GM23338 (cell line): ENCODE measurements around the gene POLR1A. TPM values are rescaled to one million over a fixed set of nuclear protein-coding genes. Genes with fewer than 3 reads are reported as not detected.

Experiments used
- ATAC-seq: fragments of 200-7000 bp; cut with Tn5 transposase; 3 replicates; pipeline ENCODE4 v1.9.1; 2020
- DNase-seq: peaks from one replicate; pipeline ENCODE4 v3.0.0-alpha.2; 2015; ENCODE audit warnings: low spot score
- H2AFZ ChIP-seq: fragments of 200-600 bp; sonication (generic); 2 replicates; pipeline ENCODE4 v1.8.0; 2016; ENCODE audit warnings: antibody characterized with exemption, mild to moderate bottlenecking, moderate library complexity
- H3F3A ChIP-seq: fragments of 200-600 bp; sonication (generic); replicated peaks from 2 replicates; pipeline ENCODE4 v1.8.0; 2017; ENCODE audit warnings: antibody characterized with exemption, mixed run types, low read depth
- H3K27ac ChIP-seq: fragments of 200-600 bp; sonication (generic); 2 replicates; pipeline ENCODE4 v1.6.1; 2016; ENCODE audit warnings: low read depth
- H3K27me3 ChIP-seq: fragments of 200-600 bp; sonication (generic); 2 replicates; pipeline ENCODE4 v1.8.0; 2016; ENCODE audit warnings: mild to moderate bottlenecking, mixed run types, moderate library complexity; ENCODE audit not compliant: insufficient read depth
- H3K36me3 ChIP-seq: fragments of 200-600 bp; sonication (generic); 2 replicates; pipeline ENCODE4 v1.8.0; 2016; ENCODE audit warnings: mild to moderate bottlenecking; ENCODE audit not compliant: insufficient read depth
- H3K4me1 ChIP-seq: fragments of 200-600 bp; sonication (generic); 2 replicates; pipeline ENCODE4 v1.8.0; 2016; ENCODE audit warnings: mild to moderate bottlenecking, moderate library complexity; ENCODE audit not compliant: insufficient read depth
- H3K4me2 ChIP-seq: fragments of 200-600 bp; sonication (generic); 2 replicates; pipeline ENCODE4 v1.7.1; 2017; ENCODE audit warnings: mixed run types
- H3K4me3 ChIP-seq: fragments of 200-600 bp; sonication (generic); 2 replicates; pipeline ENCODE4 v1.6.1; 2016; ENCODE audit warnings: mixed run types
- H3K79me2 ChIP-seq: fragments of 200-600 bp; sonication (generic); replicated peaks from 2 replicates; pipeline ENCODE4 v1.8.0; 2017; ENCODE audit warnings: mild to moderate bottlenecking; ENCODE audit not compliant: insufficient read depth
- H3K9me2 ChIP-seq: fragments of 200-600 bp; sonication (generic); 2 replicates; pipeline ENCODE4 v1.8.0; 2017; ENCODE audit not compliant: insufficient read depth
- H4K20me1 ChIP-seq: fragments of 200-600 bp; sonication (generic); replicated peaks from 2 replicates; pipeline ENCODE4 v1.8.0; 2017; ENCODE audit warnings: mild to moderate bottlenecking; ENCODE audit not compliant: insufficient read depth
- H3K27ac Mint-ChIP-seq: 2 replicates; pipeline ENCODE4 v1.8.0; 2020; ENCODE audit warnings: inconsistent platforms, mild to moderate bottlenecking, moderate library complexity, mixed read lengths
- H3K27me3 Mint-ChIP-seq: 3 replicates; pipeline ENCODE4 v1.8.0; 2022; ENCODE audit warnings: low read depth, mild to moderate bottlenecking, moderate library complexity, mixed read lengths, inconsistent platforms; ENCODE audit not compliant: insufficient read depth, poor library complexity
- H3K36me3 Mint-ChIP-seq: 3 replicates; pipeline ENCODE4 v1.8.0; 2021; ENCODE audit warnings: low read depth, mild to moderate bottlenecking, inconsistent platforms, moderate library complexity, mixed read lengths
- H3K4me1 Mint-ChIP-seq: 3 replicates; pipeline ENCODE4 v1.8.0; 2020; ENCODE audit warnings: mild to moderate bottlenecking, inconsistent platforms, mixed read lengths
- H3K4me3 Mint-ChIP-seq: 3 replicates; pipeline ENCODE4 v1.8.0; 2021; ENCODE audit warnings: moderate library complexity, mild to moderate bottlenecking, inconsistent platforms, mixed read lengths
- H3K9me3 Mint-ChIP-seq: 3 replicates; pipeline ENCODE4 v1.8.0; 2020; ENCODE audit warnings: moderate library complexity, mild to moderate bottlenecking, inconsistent platforms, mixed read lengths
- CREB1 ChIP-seq: fragments of 250-450 bp; sonication (Bioruptor Pico); IDR thresholded peaks from 2 replicates; pipeline ENCODE4 v1.5.0; 2020; ENCODE audit warnings: low read depth, mild to moderate bottlenecking, moderate library complexity
- EZH2 ChIP-seq: fragments of 200-600 bp; sonication (generic); IDR thresholded peaks from one replicate; pipeline ENCODE4 v1.8.0; 2017; ENCODE audit warnings: antibody characterized with exemption, mild to moderate bottlenecking, low read depth; ENCODE audit not compliant: unreplicated experiment
- EZH2phosphoT487 ChIP-seq: fragments of 200-600 bp; sonication (generic); IDR thresholded peaks from one replicate; pipeline ENCODE4 v1.8.1; 2018; ENCODE audit warnings: antibody characterized with exemption; ENCODE audit not compliant: unreplicated experiment
- JUNB ChIP-seq: IDR thresholded peaks from one replicate; pipeline ENCODE4 v1.6.1; 2016; ENCODE audit warnings: antibody characterized with exemption; ENCODE audit not compliant: unreplicated experiment
- NANOG ChIP-seq: IDR thresholded peaks from 2 replicates; pipeline ENCODE4 v1.6.1; 2016; ENCODE audit warnings: antibody characterized with exemption, borderline replicate concordance
- POLR2AphosphoS5 ChIP-seq: IDR thresholded peaks from 2 replicates; pipeline ENCODE4 v1.6.1; 2016; ENCODE audit warnings: antibody characterized with exemption, low read depth
- STAT1 ChIP-seq: IDR thresholded peaks from one replicate; pipeline ENCODE4 v1.6.1; 2016; ENCODE audit warnings: antibody characterized with exemption; ENCODE audit not compliant: unreplicated experiment
- ZNF114 ChIP-seq: fragments of 250-450 bp; sonication (Bioruptor Pico); IDR thresholded peaks from 2 replicates; pipeline ENCODE4 v1.5.0; 2020; ENCODE audit warnings: mild to moderate bottlenecking, moderate library complexity
- ZNF331 ChIP-seq: fragments of 250-450 bp; sonication (Bioruptor Pico); IDR thresholded peaks from 2 replicates; pipeline ENCODE4 v1.5.0; 2020; ENCODE audit warnings: low read depth, mild to moderate bottlenecking, moderate library complexity
- polyA plus RNA-seq: library from polyadenylated mRNA; unstranded; fragments of >200 nt; fragmentation: Nextera tagmentation; extraction: Ambion mirVana; gene quantifications from 2 replicates; pipeline ENCODE4 v1.2.1, GENCODE V29; 2016
- total RNA-seq: library from RNA; depleted of rRNA; stranded (reverse); fragments of >200 nt; shearing (Covaris generic); gene quantifications from 2 replicates; pipeline ENCODE4 v1.2.3, GENCODE V29; 2014
- TF ChIP-seq, protein P1 (sequence below): IDR thresholded peaks from one replicate; pipeline ENCODE4 v1.6.1; 2018; ENCODE audit warnings: antibody characterized with exemption; ENCODE audit not compliant: unreplicated experiment
- TF ChIP-seq, protein P2 (sequence below): fragments of 250-450 bp; sonication (Bioruptor Pico); IDR thresholded peaks from 2 replicates; pipeline ENCODE4 v1.5.0; 2020; ENCODE audit warnings: mild to moderate bottlenecking, moderate library complexity
- TF ChIP-seq, protein P3 (sequence below): IDR thresholded peaks from 2 replicates; pipeline ENCODE4 v1.6.1; 2016; ENCODE audit warnings: antibody characterized with exemption
- TF ChIP-seq, protein P4 (sequence below), 2 experiments: fragments of 200-600 bp in 1 of 2; sonication (generic) in 1 of 2; conservative IDR thresholded peaks; 2 replicates each; pipeline versions ENCODE4 v1.5.1 to v1.6.1; 2016 to 2017; ENCODE audit warnings: antibody characterized with exemption in 2 of 2, low read depth in 2 of 2, mild to moderate bottlenecking in 2 of 2, moderate library complexity in 1 of 2

POLR1A gene
- total and polyA plus RNA-seq, 2 experiments from 2014 or later = 13.8 to 43.2 TPM

- no peaks in the 10 kb centered on the region for H3K9me2 ChIP-seq
- no peaks in the 10 kb centered on the region for H3F3A ChIP-seq
- H3K36me3 Mint-ChIP-seq = peaks cover 84% of the 10 kb centered on the region
- no peak for TF ChIP-seq POLR2AphosphoS5
- TF ChIP-seq STAT1 = no peak
- no peak for TF ChIP-seq CREB1
- TF ChIP-seq, protein P1, sequence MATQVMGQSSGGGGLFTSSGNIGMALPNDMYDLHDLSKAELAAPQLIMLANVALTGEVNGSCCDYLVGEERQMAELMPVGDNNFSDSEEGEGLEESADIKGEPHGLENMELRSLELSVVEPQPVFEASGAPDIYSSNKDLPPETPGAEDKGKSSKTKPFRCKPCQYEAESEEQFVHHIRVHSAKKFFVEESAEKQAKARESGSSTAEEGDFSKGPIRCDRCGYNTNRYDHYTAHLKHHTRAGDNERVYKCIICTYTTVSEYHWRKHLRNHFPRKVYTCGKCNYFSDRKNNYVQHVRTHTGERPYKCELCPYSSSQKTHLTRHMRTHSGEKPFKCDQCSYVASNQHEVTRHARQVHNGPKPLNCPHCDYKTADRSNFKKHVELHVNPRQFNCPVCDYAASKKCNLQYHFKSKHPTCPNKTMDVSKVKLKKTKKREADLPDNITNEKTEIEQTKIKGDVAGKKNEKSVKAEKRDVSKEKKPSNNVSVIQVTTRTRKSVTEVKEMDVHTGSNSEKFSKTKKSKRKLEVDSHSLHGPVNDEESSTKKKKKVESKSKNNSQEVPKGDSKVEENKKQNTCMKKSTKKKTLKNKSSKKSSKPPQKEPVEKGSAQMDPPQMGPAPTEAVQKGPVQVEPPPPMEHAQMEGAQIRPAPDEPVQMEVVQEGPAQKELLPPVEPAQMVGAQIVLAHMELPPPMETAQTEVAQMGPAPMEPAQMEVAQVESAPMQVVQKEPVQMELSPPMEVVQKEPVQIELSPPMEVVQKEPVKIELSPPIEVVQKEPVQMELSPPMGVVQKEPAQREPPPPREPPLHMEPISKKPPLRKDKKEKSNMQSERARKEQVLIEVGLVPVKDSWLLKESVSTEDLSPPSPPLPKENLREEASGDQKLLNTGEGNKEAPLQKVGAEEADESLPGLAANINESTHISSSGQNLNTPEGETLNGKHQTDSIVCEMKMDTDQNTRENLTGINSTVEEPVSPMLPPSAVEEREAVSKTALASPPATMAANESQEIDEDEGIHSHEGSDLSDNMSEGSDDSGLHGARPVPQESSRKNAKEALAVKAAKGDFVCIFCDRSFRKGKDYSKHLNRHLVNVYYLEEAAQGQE = no peak
- no peak for TF ChIP-seq NANOG
- TF ChIP-seq ZNF114 (CRISPR knock-in tag) = no peak
- TF ChIP-seq, protein P2, sequence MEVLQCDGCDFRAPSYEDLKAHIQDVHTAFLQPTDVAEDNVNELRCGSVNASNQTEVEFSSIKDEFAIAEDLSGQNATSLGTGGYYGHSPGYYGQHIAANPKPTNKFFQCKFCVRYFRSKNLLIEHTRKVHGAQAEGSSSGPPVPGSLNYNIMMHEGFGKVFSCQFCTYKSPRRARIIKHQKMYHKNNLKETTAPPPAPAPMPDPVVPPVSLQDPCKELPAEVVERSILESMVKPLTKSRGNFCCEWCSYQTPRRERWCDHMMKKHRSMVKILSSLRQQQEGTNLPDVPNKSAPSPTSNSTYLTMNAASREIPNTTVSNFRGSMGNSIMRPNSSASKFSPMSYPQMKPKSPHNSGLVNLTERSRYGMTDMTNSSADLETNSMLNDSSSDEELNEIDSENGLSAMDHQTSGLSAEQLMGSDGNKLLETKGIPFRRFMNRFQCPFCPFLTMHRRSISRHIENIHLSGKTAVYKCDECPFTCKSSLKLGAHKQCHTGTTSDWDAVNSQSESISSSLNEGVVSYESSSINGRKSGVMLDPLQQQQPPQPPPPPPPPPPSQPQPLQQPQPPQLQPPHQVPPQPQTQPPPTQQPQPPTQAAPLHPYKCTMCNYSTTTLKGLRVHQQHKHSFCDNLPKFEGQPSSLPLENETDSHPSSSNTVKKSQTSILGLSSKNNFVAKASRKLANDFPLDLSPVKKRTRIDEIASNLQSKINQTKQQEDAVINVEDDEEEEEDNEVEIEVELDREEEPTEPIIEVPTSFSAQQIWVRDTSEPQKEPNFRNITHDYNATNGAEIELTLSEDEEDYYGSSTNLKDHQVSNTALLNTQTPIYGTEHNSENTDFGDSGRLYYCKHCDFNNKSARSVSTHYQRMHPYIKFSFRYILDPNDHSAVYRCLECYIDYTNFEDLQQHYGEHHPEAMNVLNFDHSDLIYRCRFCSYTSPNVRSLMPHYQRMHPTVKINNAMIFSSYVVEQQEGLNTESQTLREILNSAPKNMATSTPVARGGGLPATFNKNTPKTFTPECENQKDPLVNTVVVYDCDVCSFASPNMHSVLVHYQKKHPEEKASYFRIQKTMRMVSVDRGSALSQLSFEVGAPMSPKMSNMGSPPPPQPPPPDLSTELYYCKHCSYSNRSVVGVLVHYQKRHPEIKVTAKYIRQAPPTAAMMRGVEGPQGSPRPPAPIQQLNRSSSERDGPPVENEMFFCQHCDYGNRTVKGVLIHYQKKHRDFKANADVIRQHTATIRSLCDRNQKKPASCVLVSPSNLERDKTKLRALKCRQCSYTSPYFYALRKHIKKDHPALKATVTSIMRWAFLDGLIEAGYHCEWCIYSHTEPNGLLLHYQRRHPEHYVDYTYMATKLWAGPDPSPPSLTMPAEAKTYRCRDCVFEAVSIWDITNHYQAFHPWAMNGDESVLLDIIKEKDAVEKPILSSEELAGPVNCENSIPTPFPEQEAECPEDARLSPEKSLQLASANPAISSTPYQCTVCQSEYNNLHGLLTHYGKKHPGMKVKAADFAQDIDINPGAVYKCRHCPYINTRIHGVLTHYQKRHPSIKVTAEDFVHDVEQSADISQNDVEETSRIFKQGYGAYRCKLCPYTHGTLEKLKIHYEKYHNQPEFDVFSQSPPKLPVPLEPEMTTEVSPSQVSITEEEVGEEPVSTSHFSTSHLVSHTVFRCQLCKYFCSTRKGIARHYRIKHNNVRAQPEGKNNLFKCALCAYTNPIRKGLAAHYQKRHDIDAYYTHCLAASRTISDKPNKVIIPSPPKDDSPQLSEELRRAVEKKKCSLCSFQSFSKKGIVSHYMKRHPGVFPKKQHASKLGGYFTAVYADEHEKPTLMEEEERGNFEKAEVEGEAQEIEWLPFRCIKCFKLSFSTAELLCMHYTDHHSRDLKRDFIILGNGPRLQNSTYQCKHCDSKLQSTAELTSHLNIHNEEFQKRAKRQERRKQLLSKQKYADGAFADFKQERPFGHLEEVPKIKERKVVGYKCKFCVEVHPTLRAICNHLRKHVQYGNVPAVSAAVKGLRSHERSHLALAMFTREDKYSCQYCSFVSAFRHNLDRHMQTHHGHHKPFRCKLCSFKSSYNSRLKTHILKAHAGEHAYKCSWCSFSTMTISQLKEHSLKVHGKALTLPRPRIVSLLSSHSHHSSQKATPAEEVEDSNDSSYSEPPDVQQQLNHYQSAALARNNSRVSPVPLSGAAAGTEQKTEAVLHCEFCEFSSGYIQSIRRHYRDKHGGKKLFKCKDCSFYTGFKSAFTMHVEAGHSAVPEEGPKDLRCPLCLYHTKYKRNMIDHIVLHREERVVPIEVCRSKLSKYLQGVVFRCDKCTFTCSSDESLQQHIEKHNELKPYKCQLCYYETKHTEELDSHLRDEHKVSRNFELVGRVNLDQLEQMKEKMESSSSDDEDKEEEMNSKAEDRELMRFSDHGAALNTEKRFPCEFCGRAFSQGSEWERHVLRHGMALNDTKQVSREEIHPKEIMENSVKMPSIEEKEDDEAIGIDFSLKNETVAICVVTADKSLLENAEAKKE (CRISPR knock-in tag) = no peak
- TF ChIP-seq ZNF331 (CRISPR knock-in tag) = no peak
- TF ChIP-seq, protein P3, sequence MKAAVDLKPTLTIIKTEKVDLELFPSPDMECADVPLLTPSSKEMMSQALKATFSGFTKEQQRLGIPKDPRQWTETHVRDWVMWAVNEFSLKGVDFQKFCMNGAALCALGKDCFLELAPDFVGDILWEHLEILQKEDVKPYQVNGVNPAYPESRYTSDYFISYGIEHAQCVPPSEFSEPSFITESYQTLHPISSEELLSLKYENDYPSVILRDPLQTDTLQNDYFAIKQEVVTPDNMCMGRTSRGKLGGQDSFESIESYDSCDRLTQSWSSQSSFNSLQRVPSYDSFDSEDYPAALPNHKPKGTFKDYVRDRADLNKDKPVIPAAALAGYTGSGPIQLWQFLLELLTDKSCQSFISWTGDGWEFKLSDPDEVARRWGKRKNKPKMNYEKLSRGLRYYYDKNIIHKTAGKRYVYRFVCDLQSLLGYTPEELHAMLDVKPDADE = no peak
- TF ChIP-seq, protein P4, sequence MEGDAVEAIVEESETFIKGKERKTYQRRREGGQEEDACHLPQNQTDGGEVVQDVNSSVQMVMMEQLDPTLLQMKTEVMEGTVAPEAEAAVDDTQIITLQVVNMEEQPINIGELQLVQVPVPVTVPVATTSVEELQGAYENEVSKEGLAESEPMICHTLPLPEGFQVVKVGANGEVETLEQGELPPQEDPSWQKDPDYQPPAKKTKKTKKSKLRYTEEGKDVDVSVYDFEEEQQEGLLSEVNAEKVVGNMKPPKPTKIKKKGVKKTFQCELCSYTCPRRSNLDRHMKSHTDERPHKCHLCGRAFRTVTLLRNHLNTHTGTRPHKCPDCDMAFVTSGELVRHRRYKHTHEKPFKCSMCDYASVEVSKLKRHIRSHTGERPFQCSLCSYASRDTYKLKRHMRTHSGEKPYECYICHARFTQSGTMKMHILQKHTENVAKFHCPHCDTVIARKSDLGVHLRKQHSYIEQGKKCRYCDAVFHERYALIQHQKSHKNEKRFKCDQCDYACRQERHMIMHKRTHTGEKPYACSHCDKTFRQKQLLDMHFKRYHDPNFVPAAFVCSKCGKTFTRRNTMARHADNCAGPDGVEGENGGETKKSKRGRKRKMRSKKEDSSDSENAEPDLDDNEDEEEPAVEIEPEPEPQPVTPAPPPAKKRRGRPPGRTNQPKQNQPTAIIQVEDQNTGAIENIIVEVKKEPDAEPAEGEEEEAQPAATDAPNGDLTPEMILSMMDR (conservative IDR thresholded peaks at IDR 0.05; ENCODE audit: low read depth in 2 of 2) = no peak
- TF ChIP-seq JUNB = no peak
- no peak for TF ChIP-seq EZH2
- TF ChIP-seq EZH2phosphoT487 = no peak
- peaks cover 31% of the 10 kb centered on the region for H3K36me3 ChIP-seq
- H3K4me3 Mint-ChIP-seq = no peak overlapping the region
- DNase-seq (no peak), ATAC-seq (no peak)
- peaks cover 7% of the 10 kb centered on the region for H4K20me1 ChIP-seq
- H2AFZ ChIP-seq = no peak overlapping the region
- H3K79me2 ChIP-seq = no peaks in the 10 kb centered on the region
- no peaks in the 10 kb centered on the region for H3K4me1 ChIP-seq
- no peak overlapping the region for H3K4me2 ChIP-seq
- H3K27me3 ChIP-seq = no peaks in the 10 kb centered on the region
- no peaks in the 10 kb centered on the region for H3K9me3 Mint-ChIP-seq
- no peak overlapping the region for H3K27ac ChIP-seq
- peak overlapping the region; percentile 88; the same call in 1 of the 2 replicates for H3K27ac Mint-ChIP-seq
- H3K27me3 Mint-ChIP-seq = peaks cover 3% of the 10 kb centered on the region
- H3K4me1 Mint-ChIP-seq = peaks cover 14% of the 10 kb centered on the region; the same call in 2 of the 3 replicates
- no peak overlapping the region for H3K4me3 ChIP-seq
These were observed 72.7 kb downstream of the POLR1A start for GRCh38 chr2:86032861-86033595.
